Progenitor cell of endocrine pancreas (in vitro differentiated cells): ENCODE measurements around the gene ABHD3. TPM values are rescaled to one million over a fixed set of nuclear protein-coding genes. Genes with fewer than 3 reads are reported as not detected.

Experiments used
- DNase-seq: peaks from one replicate; pipeline ENCODE4 v3.0.0; 2021; ENCODE audit warnings: low spot score; ENCODE audit not compliant: unreplicated experiment
- H3K27ac Mint-ChIP-seq: 2 replicates; pipeline ENCODE4 v1.8.0; 2021; ENCODE audit warnings: mild to moderate bottlenecking, moderate library complexity, mixed read lengths
- H3K27me3 Mint-ChIP-seq: 2 replicates; pipeline ENCODE4 v1.8.0; 2021; ENCODE audit warnings: mixed read lengths
- H3K36me3 Mint-ChIP-seq: 2 replicates; pipeline ENCODE4 v1.8.0; 2022; ENCODE audit warnings: mixed read lengths; ENCODE audit not compliant: insufficient read depth
- H3K4me1 Mint-ChIP-seq: 2 replicates; pipeline ENCODE4 v1.8.0; 2021; ENCODE audit warnings: low read depth, mixed read lengths
- H3K4me3 Mint-ChIP-seq: 2 replicates; pipeline ENCODE4 v1.8.0; 2021; ENCODE audit warnings: low read depth, mild to moderate bottlenecking, moderate library complexity, mixed read lengths
- H3K9me3 Mint-ChIP-seq: 2 replicates; pipeline ENCODE4 v1.8.0; 2021; ENCODE audit warnings: low read depth, mixed read lengths
- microRNA-seq: library from miRNA; unstranded; fragments of <30 nt; microRNA quantifications from one replicate; pipeline ENCODE4 v1.1.0, GENCODE V29; 2020; ENCODE audit warnings: borderline number of aligned reads; ENCODE audit not compliant: unreplicated experiment
- total RNA-seq: library from RNA; stranded (reverse); gene quantifications from 2 replicates; pipeline ENCODE4 v1.2.1, GENCODE V29; 2021
- TF ChIP-seq, protein P1 (sequence below): fragments of 200-600 bp; sonication (generic); IDR thresholded peaks from one replicate; pipeline ENCODE4 v1.5.0; 2021; ENCODE audit warnings: antibody characterized with exemption, mild to moderate bottlenecking; ENCODE audit not compliant: unreplicated experiment

The ABHD3 gene
- total RNA-seq, 1 donor from 2014 or later = 19.8 TPM

DNA sequence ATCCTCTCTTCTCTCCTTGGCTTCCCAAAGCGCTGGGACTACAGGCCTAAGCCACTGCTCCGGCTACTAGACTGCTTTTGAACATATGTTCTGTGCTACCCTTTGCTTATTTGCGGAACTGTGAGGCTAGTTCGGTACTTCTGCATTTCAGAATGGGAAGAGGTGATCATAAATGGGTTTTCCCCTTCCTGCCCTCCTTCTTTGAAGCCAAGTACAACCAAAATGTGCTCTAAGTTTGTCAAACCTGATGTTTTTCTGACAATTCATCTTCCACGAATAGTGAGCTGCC lies 102.3 kb downstream of the ABHD3 start:
- Mint-ChIP-seq H3K9me3 (no peaks in the 10 kb centered on the region), H3K36me3 (peaks cover 1% of the 10 kb centered on the region), H3K27me3 (no peaks in the 10 kb centered on the region), H3K27ac (no peak overlapping the region), H3K4me1 (peaks cover 10% of the 10 kb centered on the region), H3K4me3 (no peak overlapping the region)
- DNase-seq = no peak
- TF ChIP-seq, protein P1, sequence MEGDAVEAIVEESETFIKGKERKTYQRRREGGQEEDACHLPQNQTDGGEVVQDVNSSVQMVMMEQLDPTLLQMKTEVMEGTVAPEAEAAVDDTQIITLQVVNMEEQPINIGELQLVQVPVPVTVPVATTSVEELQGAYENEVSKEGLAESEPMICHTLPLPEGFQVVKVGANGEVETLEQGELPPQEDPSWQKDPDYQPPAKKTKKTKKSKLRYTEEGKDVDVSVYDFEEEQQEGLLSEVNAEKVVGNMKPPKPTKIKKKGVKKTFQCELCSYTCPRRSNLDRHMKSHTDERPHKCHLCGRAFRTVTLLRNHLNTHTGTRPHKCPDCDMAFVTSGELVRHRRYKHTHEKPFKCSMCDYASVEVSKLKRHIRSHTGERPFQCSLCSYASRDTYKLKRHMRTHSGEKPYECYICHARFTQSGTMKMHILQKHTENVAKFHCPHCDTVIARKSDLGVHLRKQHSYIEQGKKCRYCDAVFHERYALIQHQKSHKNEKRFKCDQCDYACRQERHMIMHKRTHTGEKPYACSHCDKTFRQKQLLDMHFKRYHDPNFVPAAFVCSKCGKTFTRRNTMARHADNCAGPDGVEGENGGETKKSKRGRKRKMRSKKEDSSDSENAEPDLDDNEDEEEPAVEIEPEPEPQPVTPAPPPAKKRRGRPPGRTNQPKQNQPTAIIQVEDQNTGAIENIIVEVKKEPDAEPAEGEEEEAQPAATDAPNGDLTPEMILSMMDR = no peak

Small RNA genes lying within 50 kb of the gene (microRNA-seq; reads per million reads assigned to microRNA genes)
- gene MIR320C1 = not detected

Other genes with a start within 250 kb of the ABHD3 start
- gene ESCO1, start 104.1 kb downstream of the ABHD3 start, total RNA-seq = 20.0 and 22.8 TPM in 2 replicates
- gene SNRPD1, start 92.5 kb downstream of the ABHD3 start, total RNA-seq = 72.9 and 76.7 TPM in 2 replicates
- 79.5 and 81.3 TPM in 2 replicates for gene MIB1, start 36.0 kb upstream of the ABHD3 start, total RNA-seq